NCI-H2227 treated with DMSO at 0.1 percent for 48 hours (cell line): Measurements from ENCODE around the gene CEP55.
"Not testable (repeated sequence)": the region's sequence is repeated elsewhere in the genome, so short reads cannot be mapped to it uniquely, and the experiment has no call there.

Experiments
- DNase-seq: peaks from one replicate; lab custom pipeline; 2025; lab: John Stamatoyannopoulos, UW

The CEP55 gene

DNA sequence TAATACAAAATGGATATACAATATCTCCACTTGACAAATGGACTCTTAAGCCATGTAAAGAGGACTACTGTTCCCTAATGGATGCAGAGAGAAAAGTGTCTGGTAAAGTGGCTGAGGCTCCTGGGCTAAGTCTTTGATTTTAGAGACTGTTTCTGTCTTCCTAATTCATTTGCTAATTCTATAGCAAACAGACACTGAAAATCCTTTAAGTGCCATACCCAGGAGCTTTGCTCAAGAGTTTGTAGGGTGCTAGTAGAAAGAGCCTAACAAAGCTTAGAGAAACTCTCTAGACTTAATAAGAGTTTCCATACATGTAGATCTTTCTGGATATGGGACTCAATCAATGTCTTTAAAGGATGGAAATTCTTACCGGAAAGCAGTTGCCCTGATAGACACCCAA, 16.7 kb downstream of the CEP55 start:
- no peak for DNase-seq

DNA sequence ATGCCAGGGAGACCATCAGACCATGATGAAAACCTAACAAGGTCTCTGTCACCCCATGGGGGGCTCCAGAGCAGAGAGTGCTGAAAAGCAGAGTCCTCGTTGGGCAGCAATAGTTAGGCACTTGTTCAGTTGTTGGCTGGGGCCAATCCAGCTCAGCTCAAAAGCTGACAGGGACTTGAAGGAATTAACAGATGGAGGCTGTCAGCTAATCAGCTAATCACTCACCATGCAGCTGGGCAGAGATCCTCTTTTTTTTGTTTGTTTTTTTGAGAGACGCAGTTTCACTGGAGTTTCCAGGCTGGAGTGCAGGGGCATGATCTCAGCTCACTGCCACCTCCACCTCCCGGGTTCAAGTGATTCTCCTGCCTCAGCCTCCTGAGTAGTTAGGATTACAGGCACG, 18.1 kb downstream of the CEP55 start:
- DNase-seq, result no peak

GRCh38 chr10:93515071-93516005, 18.9 kb downstream of the CEP55 start:
- DNase-seq, result no peak

- no peak for DNase-seq
These were observed 19.6 kb downstream of the CEP55 start for GRCh38 chr10:93516006-93516380.

GRCh38 chr10:93518531-93518930, 22.1 kb downstream of the CEP55 start:
- DNase-seq, result no peak

DNA sequence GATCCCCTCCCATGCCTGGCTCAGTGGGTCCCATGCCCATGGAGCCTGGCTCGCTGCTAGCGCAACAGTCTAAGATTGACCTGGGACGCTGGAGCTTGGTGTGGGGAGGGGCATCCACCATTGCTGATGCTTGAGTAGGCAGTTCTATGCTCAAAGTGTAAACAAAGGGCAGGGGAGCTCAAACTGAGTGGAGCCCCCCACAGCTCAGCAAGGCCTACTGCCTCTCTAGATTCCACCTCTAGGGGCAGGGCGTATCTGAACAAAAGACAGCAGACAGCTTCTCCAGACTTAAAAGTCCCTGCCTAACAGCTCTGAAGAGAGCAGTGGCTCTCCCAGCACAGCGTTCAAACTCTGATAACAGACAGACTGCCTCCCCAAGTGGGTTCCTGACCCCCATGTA, 38.9 kb downstream of the CEP55 start:
- no peak for DNase-seq

- DNase-seq, result not testable (repeated sequence)
These were observed 44.5 kb downstream of the CEP55 start for GRCh38 chr10:93540871-93541270.

DNA sequence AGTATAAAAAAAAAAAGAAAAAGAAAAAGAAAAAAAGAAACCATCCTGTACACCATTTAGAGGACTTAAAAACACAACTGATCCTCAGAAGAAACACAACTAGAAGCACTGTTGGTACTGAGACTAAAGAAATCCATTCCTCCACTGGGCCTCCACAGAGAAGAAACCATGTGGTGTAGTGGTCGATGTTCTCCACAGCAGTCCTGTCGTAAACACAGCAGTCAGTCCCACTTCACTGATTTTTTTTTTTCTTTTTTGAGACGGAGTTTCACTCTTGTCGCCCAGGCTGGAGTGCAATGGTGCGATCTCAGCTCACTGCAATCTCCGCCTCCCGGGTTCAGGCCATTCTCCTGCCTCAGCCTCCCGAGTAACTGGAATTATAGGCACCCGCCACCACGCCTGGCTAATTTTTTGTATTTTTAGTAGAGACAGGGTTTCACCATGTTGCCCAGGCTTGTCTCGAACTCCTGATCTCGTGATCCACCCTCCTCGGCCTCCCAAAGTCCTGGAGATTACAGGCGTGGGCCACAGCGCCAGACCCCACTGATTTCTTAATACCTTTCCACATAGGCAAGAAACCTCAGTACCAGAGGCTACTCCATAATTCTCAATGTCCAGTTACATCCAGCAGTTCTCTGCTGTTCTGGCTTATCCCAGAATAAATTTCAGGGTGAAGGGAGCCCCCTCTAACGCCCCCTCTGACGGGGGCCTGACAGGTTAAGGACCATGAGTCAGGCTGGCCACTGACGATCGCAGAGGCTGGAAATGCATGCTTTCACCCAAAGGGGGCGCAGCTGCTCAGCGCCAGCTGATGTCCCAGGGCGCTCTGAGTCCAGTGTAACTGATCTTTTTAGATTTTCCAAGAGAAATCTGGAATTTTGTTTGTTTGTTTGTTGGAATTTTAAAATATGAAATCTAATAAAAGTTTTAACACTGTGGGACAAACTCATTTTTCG, 45.3 kb downstream of the CEP55 start:
- DNase-seq, result peak; percentile 46

DNA sequence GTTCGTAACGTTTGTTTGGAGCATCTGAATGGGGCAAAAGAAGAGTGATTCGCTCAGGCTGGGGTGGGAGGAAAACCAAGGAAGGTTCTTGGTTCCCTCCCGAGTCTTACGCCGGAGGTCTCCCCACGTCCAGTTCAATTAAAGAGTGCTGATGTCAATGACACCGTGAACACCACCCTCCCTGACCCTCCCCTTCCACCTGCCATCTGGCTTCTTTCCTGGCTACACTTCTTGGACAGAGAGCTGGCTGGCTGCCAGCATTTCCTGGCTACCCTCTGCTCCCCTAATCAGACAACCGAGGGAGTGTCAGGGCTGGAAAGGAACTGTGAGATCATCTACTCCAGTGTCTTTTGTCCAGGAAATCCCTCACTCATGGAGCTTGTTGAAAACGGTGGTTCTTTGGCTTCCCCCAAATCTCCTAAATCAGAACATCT, 46.0 kb downstream of the CEP55 start:
- DNase-seq, result peak; percentile 46

DNA sequence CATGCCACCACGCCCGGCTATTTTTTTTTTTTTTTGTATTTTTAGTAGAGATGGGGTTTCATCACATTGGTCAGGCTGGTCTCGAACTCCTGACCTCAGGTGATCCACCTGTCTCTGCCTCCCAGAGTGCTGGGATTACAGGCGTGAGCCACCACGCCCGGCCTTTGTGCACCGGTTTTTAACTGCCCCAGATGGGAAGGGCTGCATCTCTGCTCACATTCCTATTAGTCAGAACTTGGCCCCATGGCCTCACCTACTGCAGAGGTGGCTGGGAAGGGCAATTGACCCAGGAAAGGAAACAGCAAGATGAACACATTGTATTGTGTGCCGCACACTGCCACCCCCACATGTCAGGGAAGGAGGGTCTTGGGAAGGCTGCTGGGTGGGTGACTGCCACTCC, 50.6 kb downstream of the CEP55 start:
- DNase-seq, result not testable (repeated sequence)

DNA sequence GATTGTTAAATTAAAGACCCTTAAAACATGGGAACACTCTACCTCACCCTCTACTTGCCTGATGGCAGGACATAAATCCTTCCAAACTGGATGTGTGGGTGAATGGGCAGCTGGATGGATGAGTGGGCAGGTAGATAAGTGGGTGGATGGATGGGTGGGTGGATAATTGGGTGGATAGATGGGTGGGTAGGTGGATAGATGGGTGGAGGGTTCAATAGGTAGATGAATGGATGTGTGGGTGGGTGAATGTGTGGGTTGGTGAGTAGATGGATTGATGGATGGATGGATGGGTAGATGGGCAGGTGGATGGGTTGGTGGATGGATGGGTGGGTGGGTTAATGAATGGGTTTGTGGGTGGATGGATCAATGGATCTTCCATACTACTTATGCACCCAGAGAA, 51.1 kb downstream of the CEP55 start:
- no peak for DNase-seq

- no peak for DNase-seq
These were observed 52.1 kb downstream of the CEP55 start for GRCh38 chr10:93548376-93549071.

- no peak for DNase-seq
These were observed 54.2 kb downstream of the CEP55 start for GRCh38 chr10:93550606-93551005.

DNA sequence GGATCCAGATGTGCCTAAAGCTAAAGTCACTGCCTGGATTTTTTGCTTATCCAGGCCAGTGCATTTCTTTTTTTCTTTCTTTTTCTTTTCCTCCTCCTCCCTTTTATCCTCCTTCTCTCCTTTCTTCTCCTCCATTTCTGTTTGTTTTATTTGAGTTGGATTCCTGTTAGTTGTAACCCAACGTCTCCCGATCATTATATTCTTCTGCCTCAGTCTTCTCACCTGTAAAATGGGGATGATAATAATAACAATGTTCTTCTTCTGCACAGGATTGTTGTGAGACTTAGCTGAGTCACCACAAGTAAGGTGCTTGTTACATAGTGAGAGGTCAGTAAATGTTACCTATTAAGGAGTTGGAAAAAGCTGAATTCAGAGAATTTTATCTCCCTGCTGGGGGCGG, 56.4 kb downstream of the CEP55 start:
- no peak for DNase-seq

- no peak for DNase-seq
These were observed 57.3 kb downstream of the CEP55 start for GRCh38 chr10:93553482-93554315.

DNA sequence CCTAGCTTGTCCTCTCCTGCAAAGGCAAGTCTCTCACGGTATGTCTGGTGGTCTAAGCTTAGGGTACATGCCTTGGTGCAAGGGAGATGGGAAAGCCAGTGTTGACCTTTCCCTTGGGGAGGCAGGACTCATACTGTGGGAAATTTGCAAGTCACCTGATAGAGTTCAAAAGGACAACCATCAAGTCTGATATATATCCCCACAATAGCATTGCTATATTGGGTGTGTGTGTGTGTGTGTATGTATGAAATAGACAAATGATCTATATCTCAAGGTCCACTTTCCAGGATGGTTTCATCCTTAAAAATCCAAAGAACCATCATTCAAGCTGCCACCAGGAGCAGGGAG, 57.9 kb downstream of the CEP55 start:
- DNase-seq, result no peak

- peak; percentile 2 for DNase-seq
These were observed 58.5 kb downstream of the CEP55 start for GRCh38 chr10:93554760-93555432.

DNA sequence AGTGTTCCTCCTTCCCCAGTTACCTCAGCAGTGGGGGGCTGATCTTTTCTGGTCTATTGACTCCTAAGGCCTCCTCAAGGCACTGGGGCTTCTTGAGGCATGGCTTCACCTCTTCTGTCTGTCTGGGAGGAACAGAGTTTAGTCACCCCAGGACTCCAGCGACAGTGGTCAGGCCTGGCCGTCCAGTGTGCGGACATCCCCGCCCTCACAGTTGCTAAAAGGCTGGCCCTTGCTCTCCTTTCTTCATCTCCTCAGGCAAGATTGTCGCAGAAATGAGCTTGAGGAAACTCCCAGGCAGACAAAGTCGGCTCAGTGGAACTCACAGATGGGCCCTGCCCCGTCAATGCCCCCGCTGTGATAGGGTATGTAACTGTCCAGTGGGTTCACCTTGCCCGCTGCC, 63.1 kb downstream of the CEP55 start:
- no peak for DNase-seq

DNA sequence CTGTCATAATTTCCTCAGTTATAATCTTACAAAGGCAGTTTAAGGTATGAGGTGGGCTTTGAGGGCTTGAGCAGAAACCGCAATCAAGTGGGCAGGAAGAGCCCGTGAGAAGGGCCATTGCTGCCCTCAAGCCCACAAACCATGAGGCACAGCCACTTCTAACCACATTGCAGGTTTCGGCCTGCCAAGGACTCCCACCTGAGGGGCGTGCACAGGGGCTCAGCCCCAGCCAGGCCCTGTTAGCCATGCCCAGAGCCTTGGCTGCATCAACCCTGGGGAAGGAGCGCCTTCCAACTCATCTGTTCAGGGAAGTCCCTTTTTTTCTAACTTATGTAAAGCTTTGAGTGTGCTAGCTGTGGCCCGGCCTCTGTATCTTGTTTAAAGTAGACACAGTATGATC, 64.1 kb downstream of the CEP55 start:
- no peak for DNase-seq

DNA sequence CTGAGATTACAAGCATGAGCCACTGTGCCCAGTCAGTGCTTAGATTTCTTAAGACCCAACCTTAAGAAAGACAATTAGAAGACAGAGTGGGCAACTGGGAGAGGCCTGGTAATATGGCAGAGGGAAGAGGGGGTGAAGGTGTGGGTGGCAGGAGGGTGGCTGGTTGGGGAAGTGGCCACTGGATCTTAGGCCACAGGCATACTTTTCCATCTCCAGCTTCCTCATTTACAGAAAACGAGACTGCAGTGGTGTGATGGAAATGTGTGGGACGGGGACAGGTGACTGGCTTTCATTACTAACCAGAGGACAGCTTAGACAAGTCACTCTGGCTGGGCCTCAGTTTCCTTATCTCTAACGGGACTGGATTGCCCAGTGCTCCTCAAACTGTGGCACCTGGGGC, 69.0 kb downstream of the CEP55 start:
- DNase-seq, result no peak
